ENCODE results near the gene WIPI1.
A peak's percentile ranks its signal among the peaks of the same experiment; 100 is the strongest.

The WIPI1 gene

GRCh38 chr17:68460146-68460545, 2.9 kb upstream of the WIPI1 start:
- no peak for DNase-seq

GRCh38 chr17:68459037-68459639, 1.8 kb upstream of the WIPI1 start:
- no peak for DNase-seq

- DNase-seq: no peak
Observed at GRCh38 chr17:68458260-68459036, 1.2 kb upstream of the WIPI1 start.

- DNase-seq: peak; percentile 71
Observed at GRCh38 chr17:68457539-68458259, 403 bp upstream of the WIPI1 start.

GRCh38 chr17:68456339-68457167, 743 bp downstream of the WIPI1 start:
- DNase-seq: no peak

GRCh38 chr17:68455901-68456338, 1.4 kb downstream of the WIPI1 start:
- DNase-seq: no peak

GRCh38 chr17:68453991-68454665, 3.2 kb downstream of the WIPI1 start:
- no peak for DNase-seq

GRCh38 chr17:68452724-68453290, 4.5 kb downstream of the WIPI1 start:
- no peak for DNase-seq

- no peak for DNase-seq
Observed at GRCh38 chr17:68451670-68452354, 5.5 kb downstream of the WIPI1 start.

GRCh38 chr17:68450801-68451200, 6.5 kb downstream of the WIPI1 start:
- no peak for DNase-seq

- DNase-seq: no peak
Observed at GRCh38 chr17:68450391-68450790, 6.9 kb downstream of the WIPI1 start.

GRCh38 chr17:68449021-68449739, 8.1 kb downstream of the WIPI1 start:
- no peak for DNase-seq

GRCh38 chr17:68446626-68447041, 10.7 kb downstream of the WIPI1 start:
- no peak for DNase-seq

- no peak for DNase-seq
Observed at GRCh38 chr17:68445671-68446070, 11.6 kb downstream of the WIPI1 start.

- no peak for DNase-seq
Observed at GRCh38 chr17:68443972-68444464, 13.3 kb downstream of the WIPI1 start.

GRCh38 chr17:68441070-68441770, 16.1 kb downstream of the WIPI1 start:
- DNase-seq: no peak

- no peak for DNase-seq
Observed at GRCh38 chr17:68440526-68440925, 16.8 kb downstream of the WIPI1 start.

- DNase-seq: no peak
Observed at GRCh38 chr17:68439656-68440290, 17.5 kb downstream of the WIPI1 start.

All from NCI-H187 treated with DMSO at 0.1 percent for 48 hours (cell line).